GM12878 (cell line): Measurements from ENCODE around the gene HNRNPU. TPM values are rescaled to one million over a fixed set of nuclear protein-coding genes. Genes with fewer than 3 reads are reported as not detected.

Experiments
- ATF2 ChIP-seq: IDR thresholded peaks from 2 replicates; pipeline ENCODE4 v1.6.1; 2012; ENCODE audit warnings: low read length, inconsistent platforms
- ATF7 ChIP-seq: fragments of 450-650 bp; IDR thresholded peaks from 2 replicates; pipeline ENCODE4 v1.6.1; 2016; ENCODE audit warnings: low read depth, mild to moderate bottlenecking
- BCL3 ChIP-seq: IDR thresholded peaks from 2 replicates; pipeline ENCODE4 v1.6.1; 2011; ENCODE audit warnings: borderline replicate concordance, low read depth, mild to moderate bottlenecking, moderate library complexity, low read length; ENCODE audit not compliant: insufficient read depth, poor library complexity, severe bottlenecking
- BRCA1 ChIP-seq: IDR thresholded peaks from 2 replicates; pipeline ENCODE4 v1.6.1; 2011; ENCODE audit warnings: low read depth, low read length, improper control_type of control experiment
- CHD2 ChIP-seq: IDR thresholded peaks from 2 replicates; pipeline ENCODE4 v1.6.1; 2011; ENCODE audit warnings: low read depth, low read length, improper control_type of control experiment, borderline replicate concordance
- DPF2 ChIP-seq: fragments of 450-650 bp; IDR thresholded peaks from 2 replicates; pipeline ENCODE4 v1.6.1; 2017; ENCODE audit warnings: mild to moderate bottlenecking
- EZH2 ChIP-seq: IDR thresholded peaks from 2 replicates; pipeline ENCODE4 v1.6.1; 2012; ENCODE audit warnings: low read depth, mild to moderate bottlenecking, control low read depth, inconsistent platforms, low read length, borderline replicate concordance; ENCODE audit not compliant: control insufficient read depth
- GABPA ChIP-seq: IDR thresholded peaks from 2 replicates; pipeline ENCODE4 v1.6.1; 2014; ENCODE audit warnings: antibody characterized with exemption, low read depth, mild to moderate bottlenecking, inconsistent platforms
- IKZF2 ChIP-seq, 2 experiments: fragments of 450-650 bp; IDR thresholded peaks; 2 replicates each; pipeline ENCODE4 v1.6.1; 2017; ENCODE audit warnings: mild to moderate bottlenecking in 2 of 2, moderate library complexity in 2 of 2
- KLF5 ChIP-seq: fragments of 450-650 bp; IDR thresholded peaks from 2 replicates; pipeline ENCODE4 v1.6.1; 2014; ENCODE audit warnings: mild to moderate bottlenecking; ENCODE audit not compliant: partially characterized antibody
- PML ChIP-seq: IDR thresholded peaks from 2 replicates; pipeline ENCODE4 v1.6.1; 2012; ENCODE audit warnings: low read length, inconsistent platforms
- POLR2AphosphoS5 ChIP-seq: IDR thresholded peaks from 2 replicates; pipeline ENCODE4 v1.6.1; 2011; ENCODE audit warnings: mild to moderate bottlenecking, low read length, inconsistent platforms
- RB1 ChIP-seq: fragments of 450-650 bp; formaldehyde crosslinking; IDR thresholded peaks from 2 replicates; pipeline ENCODE4 v1.6.1; 2017; ENCODE audit warnings: mild to moderate bottlenecking, borderline replicate concordance
- RUNX3 ChIP-seq: IDR thresholded peaks from 2 replicates; pipeline ENCODE4 v1.6.1; 2012; ENCODE audit warnings: low read length, inconsistent platforms
- SMARCA5 ChIP-seq: fragments of 450-650 bp; IDR thresholded peaks from 2 replicates; pipeline ENCODE4 v1.6.1; 2017; ENCODE audit warnings: mild to moderate bottlenecking
- STAT1 ChIP-seq: fragments of 450-650 bp; conservative IDR thresholded peaks from 2 replicates; pipeline ENCODE4 v1.6.1; 2014; ENCODE audit warnings: antibody characterized with exemption, mild to moderate bottlenecking
- TCF3 ChIP-seq: IDR thresholded peaks from 2 replicates; pipeline ENCODE4 v1.6.1; 2012; ENCODE audit warnings: low read depth, mild to moderate bottlenecking, low read length, borderline replicate concordance; ENCODE audit not compliant: insufficient read depth
- USF1 ChIP-seq: IDR thresholded peaks from 2 replicates; pipeline ENCODE4 v1.6.1; 2011; ENCODE audit warnings: borderline replicate concordance, low read depth, mild to moderate bottlenecking, moderate library complexity, mixed read lengths, low read length; ENCODE audit not compliant: insufficient read depth; ENCODE audit errors: extremely low read length
- ZBTB40 ChIP-seq: fragments of 450-650 bp; IDR thresholded peaks from 2 replicates; pipeline ENCODE4 v1.6.1; 2016; ENCODE audit warnings: mild to moderate bottlenecking, moderate library complexity, borderline replicate concordance
- ZSCAN29 ChIP-seq: fragments of 450-650 bp; IDR thresholded peaks from 2 replicates; pipeline ENCODE4 v1.6.1; 2017; ENCODE audit warnings: mild to moderate bottlenecking, moderate library complexity
- polyA plus RNA-seq, 11 experiments: library from polyadenylated mRNA; depleted of rRNA in 4 of 11; unstranded in 6 of 11; stranded (reverse) in 5 of 11; fragments of >200 nt; fragmentation: Nextera tagmentation in 4 of 11; fragmentation: Illumina TruSeq in 1 of 11; extraction: Ambion mirVana in 4 of 11; extraction: Trizol in 1 of 11; gene quantifications; 1 replicate in 1 of 11; 2 replicates in 10 of 11; pipeline versions ENCODE4 v1.2.1 to v1.2.3, GENCODE V29; 2011 to 2016; ENCODE audit warnings: inconsistent platforms in 2 of 11, missing spikeins in 2 of 11, low read depth in 1 of 11
- total RNA-seq, 4 experiments: library from RNA; depleted of rRNA in 3 of 4; stranded (reverse); fragments of >200 nt in 3 of 4; fragmentation: Illumina TruSeq in 1 of 4; extraction: Trizol in 1 of 4; gene quantifications; 2 replicates each; pipeline versions ENCODE4 v1.2.1 to v1.2.3, GENCODE V29; 2013 to 2021
- TF ChIP-seq, protein P1 (sequence below): fragments of 450-650 bp; IDR thresholded peaks from 2 replicates; pipeline ENCODE4 v1.6.1; 2016; ENCODE audit warnings: mild to moderate bottlenecking

The HNRNPU gene
- total and polyA plus RNA-seq, 10 of the 15 experiments (the other 5 are each of a cell fraction or from before 2014, with no cell fraction given), result 163 to 569 (median 420) TPM

DNA sequence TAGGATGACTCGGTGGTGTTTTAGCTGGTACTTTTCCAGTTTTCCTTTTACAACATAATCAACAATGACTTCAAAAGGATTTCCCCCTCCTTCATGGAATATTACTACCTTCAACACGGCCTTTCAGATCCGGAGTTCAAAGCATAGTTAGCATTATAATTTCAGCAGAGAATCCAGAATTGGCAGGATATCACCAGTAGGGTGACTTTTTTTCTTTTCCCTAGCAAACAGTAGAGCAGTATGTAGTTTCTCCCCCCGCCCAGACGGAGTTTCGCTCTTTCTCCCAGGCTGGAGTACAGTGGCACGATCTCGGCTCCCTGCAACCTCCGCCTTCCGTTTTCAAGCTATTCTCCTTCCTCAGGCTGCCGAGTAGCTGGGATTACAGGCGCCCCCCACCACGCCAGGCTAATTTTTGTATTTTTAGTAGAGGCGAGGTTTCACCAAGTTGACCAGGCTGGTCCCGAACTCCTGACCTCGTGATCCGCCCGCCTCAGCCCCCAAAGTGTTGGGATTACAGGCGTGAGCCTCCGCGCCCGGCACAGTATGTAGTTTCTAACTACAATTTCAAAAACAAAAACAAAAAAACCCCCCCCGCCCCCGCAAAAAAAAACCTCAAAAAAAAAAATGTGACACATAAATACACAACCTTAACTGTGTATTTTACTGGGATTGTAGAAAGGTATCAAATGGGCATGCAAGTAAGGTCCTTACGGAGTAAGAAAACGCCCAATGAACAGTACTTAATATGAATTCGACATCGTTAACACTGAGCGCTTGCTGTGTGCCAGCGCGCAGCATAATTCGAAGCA lies 30.4 kb downstream of the HNRNPU start (continued):
- no peak for TF ChIP-seq CHD2
- TF ChIP-seq EZH2, result no peak
- TF ChIP-seq ZBTB40, result no peak; the same call in 1 of the 2 replicates
- peak; percentile 27 for TF ChIP-seq KLF5
- TF ChIP-seq BRCA1, result no peak
- no peak; the same call in 1 of the 2 replicates for TF ChIP-seq DPF2
- TF ChIP-seq USF1, result no peak
- TF ChIP-seq RUNX3, result peak; percentile 72
- no peak for TF ChIP-seq STAT1
- 0 out of 2 replicates have a peak, but pooled peaks have one; percentile 26 for TF ChIP-seq ZSCAN29
- no peak for TF ChIP-seq ATF7
- no peak for TF ChIP-seq TCF3
- peak; percentile 30 for TF ChIP-seq BCL3
- no peak for TF ChIP-seq SMARCA5
- no peak for TF ChIP-seq GABPA
- TF ChIP-seq PML, result peak; percentile 5; the same call in 1 of the 2 replicates
- peak; percentile 15 for TF ChIP-seq ATF2
- no peak for TF ChIP-seq RB1
- TF ChIP-seq, protein P1, sequence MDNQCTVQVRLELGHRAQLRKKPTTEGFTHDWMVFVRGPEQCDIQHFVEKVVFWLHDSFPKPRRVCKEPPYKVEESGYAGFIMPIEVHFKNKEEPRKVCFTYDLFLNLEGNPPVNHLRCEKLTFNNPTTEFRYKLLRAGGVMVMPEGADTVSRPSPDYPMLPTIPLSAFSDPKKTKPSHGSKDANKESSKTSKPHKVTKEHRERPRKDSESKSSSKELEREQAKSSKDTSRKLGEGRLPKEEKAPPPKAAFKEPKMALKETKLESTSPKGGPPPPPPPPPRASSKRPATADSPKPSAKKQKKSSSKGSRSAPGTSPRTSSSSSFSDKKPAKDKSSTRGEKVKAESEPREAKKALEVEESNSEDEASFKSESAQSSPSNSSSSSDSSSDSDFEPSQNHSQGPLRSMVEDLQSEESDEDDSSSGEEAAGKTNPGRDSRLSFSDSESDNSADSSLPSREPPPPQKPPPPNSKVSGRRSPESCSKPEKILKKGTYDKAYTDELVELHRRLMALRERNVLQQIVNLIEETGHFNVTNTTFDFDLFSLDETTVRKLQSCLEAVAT, result peak; percentile 66
- peak; percentile 12; the same call in 1 of the 2 replicates for TF ChIP-seq POLR2AphosphoS5
- peak; percentile 73 to 74 for TF ChIP-seq IKZF2 (IDR thresholded peaks at IDR 0.05)
